HepG2 (cell line): ENCODE results near the gene HOXA11. TPM values are rescaled to one million over a fixed set of nuclear protein-coding genes. Genes with fewer than 3 reads are reported as not detected.

Experiments used
- AGO1 ChIP-seq: fragments of 200-400 bp; formaldehyde crosslinking; IDR thresholded peaks from 2 replicates; pipeline ENCODE4 v1.6.1; 2017; ENCODE audit warnings: mild to moderate bottlenecking, low read depth, low read length, moderate library complexity; ENCODE audit not compliant: poor library complexity, severe bottlenecking
- AGO2 ChIP-seq: fragments of 200-400 bp; formaldehyde crosslinking; optimal IDR thresholded peaks from 2 replicates; pipeline ENCODE3; 2017; ENCODE audit warnings: mild to moderate bottlenecking, low read depth, low read length, moderate library complexity
- KAT8 ChIP-seq: IDR thresholded peaks from 2 replicates; pipeline ENCODE4 v1.6.1; 2016; ENCODE audit warnings: missing genetic modification reagents, missing compliant biosample characterization
- KMT2B ChIP-seq: IDR thresholded peaks from 2 replicates; pipeline ENCODE4 v1.6.1; 2016; ENCODE audit warnings: missing genetic modification reagents, missing compliant biosample characterization
- RFX1 ChIP-seq: fragments of 450-650 bp; IDR thresholded peaks from 2 replicates; pipeline ENCODE4 v1.6.1; 2017
- SALL2 ChIP-seq: sonication (generic); formaldehyde crosslinking; IDR thresholded peaks from 2 replicates; pipeline ENCODE4 v1.8.1; 2023; ENCODE audit warnings: mild to moderate bottlenecking, missing genetic modification reagents, inconsistent platforms
- TAF15 ChIP-seq: fragments of 200-400 bp; formaldehyde crosslinking; IDR thresholded peaks from one replicate; pipeline ENCODE4 v1.6.1; 2018; ENCODE audit warnings: mild to moderate bottlenecking, low read depth, low read length; ENCODE audit not compliant: poor library complexity, severe bottlenecking
- ZBTB39 ChIP-seq: sonication (generic); formaldehyde crosslinking; IDR thresholded peaks from 2 replicates; pipeline ENCODE4 v1.5.0; 2020; ENCODE audit warnings: missing genetic modification reagents
- ZC3H4 ChIP-seq: sonication (generic); formaldehyde crosslinking; IDR thresholded peaks from 2 replicates; pipeline ENCODE4 v1.4.0; 2020; ENCODE audit warnings: missing genetic modification reagents, borderline replicate concordance
- ZNF143 ChIP-seq: sonication (generic); formaldehyde crosslinking; IDR thresholded peaks from 2 replicates; pipeline ENCODE4 v1.4.0; 2020; ENCODE audit warnings: missing genetic modification reagents
- ZNF225 ChIP-seq: sonication (generic); formaldehyde crosslinking; IDR thresholded peaks from 2 replicates; pipeline ENCODE4 v1.4.0; 2020; ENCODE audit warnings: mild to moderate bottlenecking, missing genetic modification reagents
- ZNF546 ChIP-seq: sonication (generic); formaldehyde crosslinking; conservative IDR thresholded peaks from 2 replicates; pipeline ENCODE4 v1.8.1; 2023; ENCODE audit warnings: mild to moderate bottlenecking, missing genetic modification reagents
- ZNF772 ChIP-seq: sonication (generic); formaldehyde crosslinking; IDR thresholded peaks from 2 replicates; pipeline ENCODE4 v1.5.0; 2020; ENCODE audit warnings: mild to moderate bottlenecking, missing genetic modification reagents
- polyA plus RNA-seq, 8 experiments: library from polyadenylated mRNA; depleted of rRNA in 3 of 8; stranded (reverse) in 7 of 8; unstranded in 1 of 8; fragments of >200 nt; fragmentation: Illumina TruSeq in 4 of 8; extraction: Trizol in 4 of 8; gene quantifications; 2 replicates each; pipeline versions ENCODE4 v1.2.1 to v1.2.3, GENCODE V29; 2011 to 2016; ENCODE audit warnings: low read depth in 4 of 8, missing spikeins in 1 of 8, mixed read lengths in 1 of 8; ENCODE audit not compliant: insufficient read depth in 1 of 8
- total RNA-seq, 5 experiments: library from RNA; depleted of rRNA; stranded (reverse); fragments of >200 nt; fragmentation: Illumina TruSeq; extraction: Trizol; gene quantifications; 2 replicates each; pipeline ENCODE4 v1.2.3, GENCODE V29; 2016; ENCODE audit warnings: low read depth in 1 of 5
- TF ChIP-seq, protein P1 (sequence below): sonication (generic); formaldehyde crosslinking; IDR thresholded peaks from 2 replicates; pipeline ENCODE4 v1.5.0; 2020; ENCODE audit warnings: mild to moderate bottlenecking, missing genetic modification reagents, borderline replicate concordance

Gene HOXA11
- total and polyA plus RNA-seq, 2 of the 13 experiments (the other 11 are each of a cell fraction or from before 2014, with no cell fraction given), result not detected

DNA sequence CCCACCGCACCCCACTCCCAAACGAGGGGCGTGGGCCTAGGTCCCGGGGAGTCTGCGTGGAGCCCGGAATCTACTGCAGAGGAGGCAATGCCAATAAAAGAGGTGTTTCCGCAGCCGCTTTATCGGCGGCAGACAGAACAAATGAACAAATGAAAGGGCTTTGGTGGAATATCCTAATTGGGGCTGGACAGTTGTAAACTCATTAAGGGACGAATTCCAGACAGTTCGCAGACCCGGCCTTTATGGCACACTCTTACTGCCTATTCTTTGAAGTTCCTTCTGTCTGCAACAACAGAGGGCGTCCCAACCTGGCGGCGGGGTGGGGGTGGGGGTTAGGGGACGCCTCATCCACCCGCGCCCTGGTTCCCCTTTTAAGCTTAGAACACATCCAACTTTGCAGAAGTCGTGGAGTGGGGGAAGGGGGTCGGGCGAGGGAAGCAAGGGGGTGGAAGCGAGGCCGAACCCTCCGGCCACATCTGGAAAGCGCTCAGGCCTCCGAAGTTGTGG is 23.8 kb downstream of the HOXA11 start (continued):
- TF ChIP-seq KAT8 (CRISPR knock-in tag) (no peak), AGO2 (no peak), ZNF143 (no peak), SALL2 (CRISPR knock-in tag) (no peak), TAF15 (no peak), ZNF546 (CRISPR knock-in tag) (no peak), AGO1 (no peak), RFX1 (no peak), ZC3H4 (no peak), ZNF225 (CRISPR knock-in tag) (no peak), KMT2B (no peak), ZNF772 (CRISPR knock-in tag) (0 out of 2 replicates have a peak, but pooled peaks have one; percentile 13), ZBTB39 (CRISPR knock-in tag) (no peak)
- TF ChIP-seq, protein P1, sequence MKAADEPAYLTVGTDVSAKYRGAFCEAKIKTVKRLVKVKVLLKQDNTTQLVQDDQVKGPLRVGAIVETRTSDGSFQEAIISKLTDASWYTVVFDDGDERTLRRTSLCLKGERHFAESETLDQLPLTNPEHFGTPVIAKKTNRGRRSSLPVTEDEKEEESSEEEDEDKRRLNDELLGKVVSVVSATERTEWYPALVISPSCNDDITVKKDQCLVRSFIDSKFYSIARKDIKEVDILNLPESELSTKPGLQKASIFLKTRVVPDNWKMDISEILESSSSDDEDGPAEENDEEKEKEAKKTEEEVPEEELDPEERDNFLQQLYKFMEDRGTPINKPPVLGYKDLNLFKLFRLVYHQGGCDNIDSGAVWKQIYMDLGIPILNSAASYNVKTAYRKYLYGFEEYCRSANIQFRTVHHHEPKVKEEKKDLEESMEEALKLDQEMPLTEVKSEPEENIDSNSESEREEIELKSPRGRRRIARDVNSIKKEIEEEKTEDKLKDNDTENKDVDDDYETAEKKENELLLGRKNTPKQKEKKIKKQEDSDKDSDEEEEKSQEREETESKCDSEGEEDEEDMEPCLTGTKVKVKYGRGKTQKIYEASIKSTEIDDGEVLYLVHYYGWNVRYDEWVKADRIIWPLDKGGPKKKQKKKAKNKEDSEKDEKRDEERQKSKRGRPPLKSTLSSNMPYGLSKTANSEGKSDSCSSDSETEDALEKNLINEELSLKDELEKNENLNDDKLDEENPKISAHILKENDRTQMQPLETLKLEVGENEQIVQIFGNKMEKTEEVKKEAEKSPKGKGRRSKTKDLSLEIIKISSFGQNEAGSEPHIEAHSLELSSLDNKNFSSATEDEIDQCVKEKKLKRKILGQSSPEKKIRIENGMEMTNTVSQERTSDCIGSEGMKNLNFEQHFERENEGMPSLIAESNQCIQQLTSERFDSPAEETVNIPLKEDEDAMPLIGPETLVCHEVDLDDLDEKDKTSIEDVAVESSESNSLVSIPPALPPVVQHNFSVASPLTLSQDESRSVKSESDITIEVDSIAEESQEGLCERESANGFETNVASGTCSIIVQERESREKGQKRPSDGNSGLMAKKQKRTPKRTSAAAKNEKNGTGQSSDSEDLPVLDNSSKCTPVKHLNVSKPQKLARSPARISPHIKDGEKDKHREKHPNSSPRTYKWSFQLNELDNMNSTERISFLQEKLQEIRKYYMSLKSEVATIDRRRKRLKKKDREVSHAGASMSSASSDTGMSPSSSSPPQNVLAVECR (CRISPR knock-in tag), result 0 out of 2 replicates have a peak, but pooled peaks have one; percentile 6
